RWPE1 (cell line): ENCODE results near the gene IL31RA.
"Not testable (repeated sequence)": the region's sequence is repeated elsewhere in the genome, so short reads cannot be mapped to it uniquely, and the experiment has no call there.

Experiments used
- CTCF ChIA-PET: fragments of 350-600 bp; sonication (Branson Sonifier 250); formaldehyde crosslinking; extraction: SDS; loops from one replicate; lab custom pipeline; 2021; lab: Yijun Ruan, JAX
- POLR2A ChIA-PET: fragments of 400-600 bp; formaldehyde crosslinking; extraction: SDS; loops from one replicate; lab custom pipeline; 2020; ENCODE audit warnings: antibody characterized with exemption; ENCODE audit not compliant: low non-redundant PET; lab: Yijun Ruan, JAX
- DNase-seq: peaks from one replicate; pipeline ENCODE4 v3.0.0; 2012; ENCODE audit warnings: low spot score
- H3K27ac ChIP-seq: fragments of 450-650 bp; 2 replicates; pipeline ENCODE4 v1.5.1; 2017
- TF ChIP-seq, protein P1 (sequence below): fragments of 450-650 bp; conservative IDR thresholded peaks from 2 replicates; pipeline ENCODE4 v1.5.1; 2017; ENCODE audit warnings: low read depth, mild to moderate bottlenecking

IL31RA gene

GRCh38 chr5:55850839-55851674 lies at the start of gene IL31RA:
TSS of gene IL31RA (plus strand) at chr5:55851357. CDS start at chr5:55851571, 214 bp downstream.
- TF ChIP-seq, protein P1, sequence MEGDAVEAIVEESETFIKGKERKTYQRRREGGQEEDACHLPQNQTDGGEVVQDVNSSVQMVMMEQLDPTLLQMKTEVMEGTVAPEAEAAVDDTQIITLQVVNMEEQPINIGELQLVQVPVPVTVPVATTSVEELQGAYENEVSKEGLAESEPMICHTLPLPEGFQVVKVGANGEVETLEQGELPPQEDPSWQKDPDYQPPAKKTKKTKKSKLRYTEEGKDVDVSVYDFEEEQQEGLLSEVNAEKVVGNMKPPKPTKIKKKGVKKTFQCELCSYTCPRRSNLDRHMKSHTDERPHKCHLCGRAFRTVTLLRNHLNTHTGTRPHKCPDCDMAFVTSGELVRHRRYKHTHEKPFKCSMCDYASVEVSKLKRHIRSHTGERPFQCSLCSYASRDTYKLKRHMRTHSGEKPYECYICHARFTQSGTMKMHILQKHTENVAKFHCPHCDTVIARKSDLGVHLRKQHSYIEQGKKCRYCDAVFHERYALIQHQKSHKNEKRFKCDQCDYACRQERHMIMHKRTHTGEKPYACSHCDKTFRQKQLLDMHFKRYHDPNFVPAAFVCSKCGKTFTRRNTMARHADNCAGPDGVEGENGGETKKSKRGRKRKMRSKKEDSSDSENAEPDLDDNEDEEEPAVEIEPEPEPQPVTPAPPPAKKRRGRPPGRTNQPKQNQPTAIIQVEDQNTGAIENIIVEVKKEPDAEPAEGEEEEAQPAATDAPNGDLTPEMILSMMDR = no peak
- peak; percentile 83 for DNase-seq
- ChIA-PET CTCF (interaction anchor here (0.6 kb wide), 1 partner anchor 60 kb away, joined by 3 read pairs; no protein-coding TSS in a partner anchor), POLR2A (interaction anchor here (0.7 kb wide), 1 partner anchor 17 kb away, joined by 4 read pairs; no protein-coding TSS in a partner anchor)
- peak within 1 kb of the TSS; percentile 64 for H3K27ac ChIP-seq

DNA sequence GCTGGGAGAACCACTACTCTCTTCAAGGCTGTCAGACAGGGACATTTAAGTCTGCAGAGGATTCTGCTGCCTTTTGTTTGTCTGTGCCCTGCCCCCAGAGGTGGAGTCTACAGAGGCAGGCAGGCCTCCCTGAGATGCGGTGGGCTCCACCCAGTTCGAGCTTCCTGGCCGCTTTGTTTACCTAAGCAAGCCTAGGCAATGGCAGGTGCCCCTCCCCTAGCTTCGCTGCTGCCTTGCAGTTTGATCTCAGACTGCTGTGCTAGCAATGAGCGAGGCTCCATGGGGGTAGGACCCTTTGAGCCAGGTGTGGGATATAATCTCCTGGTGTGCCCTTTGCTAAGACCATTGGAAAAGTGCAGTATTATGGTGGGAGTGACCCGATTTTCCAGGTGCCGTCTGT lies 42.3 kb upstream of the IL31RA start:
- DNase-seq, H3K27ac ChIP-seq, POLR2A ChIA-PET, CTCF ChIA-PET: not testable (repeated sequence)

GRCh38 chr5:55815939-55816338 lies 35.2 kb upstream of the IL31RA start:
- H3K27ac ChIP-seq, POLR2A ChIA-PET, DNase-seq, CTCF ChIA-PET: not testable (repeated sequence)

DNA sequence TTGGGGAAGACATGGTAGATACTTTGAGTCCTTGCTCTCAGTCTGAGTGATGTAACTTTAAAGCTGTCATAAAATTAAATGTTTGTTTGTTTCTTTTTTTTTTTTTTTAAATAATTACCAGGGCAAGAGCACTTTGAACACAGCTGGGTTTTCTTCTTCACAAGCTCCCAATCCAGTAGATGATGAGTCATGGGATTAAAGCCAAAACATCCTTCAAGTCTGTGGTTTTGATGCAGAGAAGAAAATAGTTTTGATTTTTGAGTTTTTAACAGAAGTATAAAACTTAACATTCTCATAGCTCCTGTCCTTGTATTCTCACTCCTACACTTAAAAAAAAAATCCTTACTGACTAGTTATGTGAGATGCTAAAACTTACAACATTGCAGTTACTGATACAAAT lies 34.8 kb upstream of the IL31RA start:
- no peak overlapping the region for H3K27ac ChIP-seq
- TF ChIP-seq, protein P1 = no peak
- DNase-seq = peak; percentile 79
- POLR2A ChIA-PET = no interaction called here
- CTCF ChIA-PET = interaction anchor here (0.6 kb wide), 1 partner anchor 549 kb away, joined by 4 read pairs; no protein-coding TSS in a partner anchor

DNA sequence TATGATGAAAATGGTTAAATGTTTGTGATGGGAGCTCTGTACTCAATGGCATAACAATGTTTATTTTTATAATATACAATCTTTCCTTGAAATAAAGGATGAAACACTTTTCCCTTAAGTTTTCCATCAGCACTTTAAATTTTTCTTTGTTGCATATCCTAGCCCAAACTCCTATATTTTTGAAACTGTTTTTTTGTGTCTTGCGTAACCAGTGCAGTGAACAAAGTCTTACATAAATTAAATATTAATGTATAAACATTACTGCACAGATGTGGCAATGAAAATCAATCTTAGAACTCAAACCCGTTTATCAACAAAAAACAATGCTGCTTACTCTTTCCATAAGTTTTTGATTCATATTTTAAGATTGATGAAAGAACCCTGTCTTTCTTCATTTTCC lies 34.1 kb upstream of the IL31RA start:
- TF ChIP-seq, protein P1 = no peak
- no peak for DNase-seq
- ChIA-PET CTCF (no interaction called here), POLR2A (no interaction called here)
- no peak overlapping the region for H3K27ac ChIP-seq

- DNase-seq = no peak
- ChIA-PET CTCF (interaction anchor here (0.6 to 0.8 kb wide), 2 partner anchors 284 to 555 kb away, joined by 3 read pairs; no protein-coding TSS in a partner anchor), POLR2A (no interaction called here)
- TF ChIP-seq, protein P1 = no peak
- H3K27ac ChIP-seq = no peak overlapping the region
Measured at GRCh38 chr5:55820488-55820887, 30.7 kb upstream of the IL31RA start.

GRCh38 chr5:55821731-55822512 lies 29.2 kb upstream of the IL31RA start:
- peak; percentile 33 for DNase-seq
- TF ChIP-seq, protein P1 = no peak
- POLR2A ChIA-PET = no interaction called here
- no peak overlapping the region for H3K27ac ChIP-seq
- CTCF ChIA-PET = no interaction called here
